GM11168 (cell line): ENCODE results near the gene CCDC91.

Experiments used
- in situ Hi-C: fragments of 300-500 bp; cut with MboI; formaldehyde crosslinking; loops from one replicate; pipeline ENCODE4 v1.12.0; 2022; ENCODE audit warnings: low sequenced_read_pairs; ENCODE audit not compliant: unreplicated experiment

CCDC91 gene

GRCh38 chr12:28190321-28191050, at the start of gene CCDC91:
CCDC91 (plus strand) TSS chr12:28190456; CDS start chr12:28257216, 66,760 bp downstream.
- in situ Hi-C loops = no loop called here

- in situ Hi-C loops = no loop called here
Measured at GRCh38 chr12:28144059-28144458, 46.2 kb upstream of the CCDC91 start.

GRCh38 chr12:28144532-28144931, 45.7 kb upstream of the CCDC91 start:
- in situ Hi-C loops = no loop called here

GRCh38 chr12:28145216-28145615, 45.0 kb upstream of the CCDC91 start:
- in situ Hi-C loops = no loop called here

GRCh38 chr12:28149279-28149678, 41.0 kb upstream of the CCDC91 start:
- in situ Hi-C loops = no loop called here

- in situ Hi-C loops = no loop called here
Measured at GRCh38 chr12:28156362-28156761, 33.9 kb upstream of the CCDC91 start.

- in situ Hi-C loops = no loop called here
Measured at GRCh38 chr12:28156804-28157203, 33.5 kb upstream of the CCDC91 start.

GRCh38 chr12:28158353-28158752, 31.9 kb upstream of the CCDC91 start:
- in situ Hi-C loops = no loop called here

GRCh38 chr12:28159688-28160087, 30.6 kb upstream of the CCDC91 start:
- in situ Hi-C loops = no loop called here

GRCh38 chr12:28161697-28162096, 28.6 kb upstream of the CCDC91 start:
- in situ Hi-C loops = no loop called here

- in situ Hi-C loops = no loop called here
Measured at GRCh38 chr12:28162697-28163096, 27.6 kb upstream of the CCDC91 start.

- in situ Hi-C loops = no loop called here
Measured at GRCh38 chr12:28164644-28165275, 25.5 kb upstream of the CCDC91 start.

- in situ Hi-C loops = no loop called here
Measured at GRCh38 chr12:28167981-28168485, 22.2 kb upstream of the CCDC91 start.

GRCh38 chr12:28171356-28172060, 18.7 kb upstream of the CCDC91 start:
- in situ Hi-C loops = no loop called here

- in situ Hi-C loops = no loop called here
Measured at GRCh38 chr12:28172434-28173030, 17.7 kb upstream of the CCDC91 start.

- in situ Hi-C loops = no loop called here
Measured at GRCh38 chr12:28173440-28173839, 16.8 kb upstream of the CCDC91 start.

- in situ Hi-C loops = no loop called here
Measured at GRCh38 chr12:28175098-28175589, 15.1 kb upstream of the CCDC91 start.

- in situ Hi-C loops = no loop called here
Measured at GRCh38 chr12:28176295-28176694, 14.0 kb upstream of the CCDC91 start.

GRCh38 chr12:28177461-28177860, 12.8 kb upstream of the CCDC91 start:
- in situ Hi-C loops = no loop called here

- in situ Hi-C loops = no loop called here
Measured at GRCh38 chr12:28177905-28178304, 12.4 kb upstream of the CCDC91 start.

GRCh38 chr12:28178775-28179174, 11.5 kb upstream of the CCDC91 start:
- in situ Hi-C loops = no loop called here
